ENCODE data around the gene DNAJB2. TPM values are rescaled to one million over a fixed set of nuclear protein-coding genes. Genes with fewer than 3 reads are reported as not detected.
A peak's percentile ranks its signal among the peaks of the same experiment; 100 is the strongest.

The DNAJB2 gene
- total and polyA plus RNA-seq, 2 of the 8 experiments (the other 6 are each of a cell fraction or from before 2014, with no cell fraction given), result 21.0 to 26.3 TPM

DNA sequence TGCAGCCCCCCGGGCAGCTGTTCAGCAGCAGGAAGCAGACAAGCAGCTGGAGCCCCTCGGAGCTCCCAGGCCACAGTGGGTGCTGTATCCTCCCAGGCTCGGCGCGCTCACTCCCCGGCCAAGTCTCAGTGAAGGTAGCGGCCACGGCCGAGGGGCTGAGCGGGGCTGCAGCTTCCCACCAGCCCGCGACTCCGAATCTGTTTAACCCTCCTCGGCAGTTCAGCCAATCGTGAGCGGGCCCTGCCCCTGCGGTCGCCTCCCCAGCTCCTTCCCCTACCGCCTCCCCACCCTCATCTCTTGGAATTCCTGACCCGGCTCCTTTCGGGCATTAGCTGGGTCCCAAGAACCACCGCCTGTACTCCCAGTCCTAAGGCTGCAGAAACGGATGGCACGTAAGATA, 53.4 kb downstream of the DNAJB2 start, which contains the start of gene RESP18:
RESP18 (minus strand) TSS at position 203 of the 400 bp plus-strand sequence.
- FAIRE-seq, result no peak
- POLR2A ChIA-PET (ENCODE audit: partially characterized antibody), result interaction anchor here (0.8 to 1.5 kb wide), 2 partner anchors 25 to 37 kb away, joined by 3 read pairs; no protein-coding TSS in a partner anchor

More for the DNA sequence above, 53.4 kb downstream of the DNAJB2 start, which contains the start of gene RESP18:
- Histone ChIP-seq H2BK15ac (ENCODE audit: low read length) (no peak within 1 kb of the TSS), H3K23ac (ENCODE audit: insufficient read length) (no peak within 1 kb of the TSS), H3K79me1 (ENCODE audit: low read depth, low read length) (no peaks in the 10 kb centered on the region), H2BK12ac (ENCODE audit: low read depth, low read length) (no peak within 1 kb of the TSS), H3K79me2 (ENCODE audit: control insufficient read depth in 1 of 2, insufficient read depth in 2 of 2, low read length in 2 of 2) (no peaks in the 10 kb centered on the region), H2BK5ac (ENCODE audit: low read depth, low read length) (no peak within 1 kb of the TSS), H4K5ac (ENCODE audit: insufficient read length, low read depth, low read length) (no peak within 1 kb of the TSS), H3K36me3 (ENCODE audit: control insufficient read depth in 2 of 4, insufficient read depth in 4 of 4, low read length in 3 of 4) (no peaks in the 10 kb centered on the region), H2AFZ (ENCODE audit: low read length) (no peak within 1 kb of the TSS), H3K23me2 (ENCODE audit: low read depth, low read length) (peaks cover 2% of the 10 kb centered on the region; the same call in 1 of the 2 replicates), H4K91ac (replicated peaks; ENCODE audit: insufficient read length, low read length) (no peak within 1 kb of the TSS), H3K18ac (ENCODE audit: extremely low read depth, low read length) (no peak within 1 kb of the TSS), H2BK120ac (replicated peaks; ENCODE audit: low read depth, low read length) (no peak within 1 kb of the TSS), H3K9ac (replicated peaks in 1 of 4; ENCODE audit: extremely low read depth in 1 of 4, low read depth in 3 of 4, low read length in 3 of 4) (no peak within 1 kb of the TSS), H3K4me1 (replicated peaks in 1 of 4; ENCODE audit: control insufficient read depth in 3 of 4, insufficient read depth in 4 of 4, low read length in 3 of 4) (peaks cover 0 to 3% (median 1%) of the 10 kb centered on the region in 4 experiments; a peak in 5 of 7 replicates), H3K27ac (ENCODE audit: low read depth, low read length) (no peak within 1 kb of the TSS), H3K4me3 (ENCODE audit: extremely low read depth in 1 of 4, insufficient read depth in 2 of 4, low read depth in 3 of 4, low read length in 4 of 4) (peak within 1 kb of the TSS in 1 of 4 experiments; percentile 38; a peak in 2 of 8 replicates), H3K4ac (replicated peaks; ENCODE audit: insufficient read length, low read depth, low read length) (no peak within 1 kb of the TSS), H3K56ac (replicated peaks; ENCODE audit: insufficient read length, low read depth, low read length) (no peak within 1 kb of the TSS), H4K8ac (ENCODE audit: extremely low read depth, insufficient read depth, low read length) (no peak within 1 kb of the TSS), H3K9me3 (ENCODE audit: insufficient read depth in 2 of 2, low read depth in 1 of 2, low read length in 1 of 2) (no peaks in the 10 kb centered on the region), H2BK20ac (ENCODE audit: low read length) (no peak within 1 kb of the TSS), H4K20me1 (replicated peaks in 1 of 2; ENCODE audit: control insufficient read depth in 1 of 2, insufficient read depth in 2 of 2, low read length in 2 of 2) (no peaks in the 10 kb centered on the region), H3K14ac (ENCODE audit: insufficient read length) (no peak within 1 kb of the TSS), H3K27me3 (replicated peaks in 1 of 4; ENCODE audit: control insufficient read depth in 3 of 4, extremely low read depth in 1 of 4, insufficient read depth in 3 of 4, low read length in 3 of 4) (peaks cover 11 to 37% (median 24%) of the 10 kb centered on the region in 4 experiments), H3K4me2 (ENCODE audit: insufficient read depth in 1 of 2, low read depth in 2 of 2, low read length in 2 of 2) (peak within 1 kb of the TSS; percentile 31 to 62), H2AK5ac (ENCODE audit: low read depth, low read length) (no peak within 1 kb of the TSS)
- TF ChIP-seq TEAD4 (IDR thresholded peaks at IDR 0.05; ENCODE audit: low read depth, low read length) (peak; percentile 56; the same call in 1 of the 2 replicates), EGR1 (IDR thresholded peaks at IDR 0.05; ENCODE audit: borderline replicate concordance, low read depth, low read length) (no peak), HDAC6 (IDR thresholded peaks at IDR 0.05; ENCODE audit: low read depth, low read length) (no peak)
- WGBS, 2 experiments (ENCODE audit: extremely low coverage in 1 of 2, insufficient coverage in 1 of 2, insufficient read length in 1 of 2, insufficient replicate concordance in 2 of 2, low coverage in 1 of 2, low lambda C conversion rate in 2 of 2, missing lambda C conversion rate in 1 of 2), result 36% methylated on average over 21 of the region's 24 CpGs; no CpG with 5 or more reads in 1 of the 2 experiments
- no peak for DNase-seq (ENCODE audit: low read depth in 1 of 2, low spot score in 2 of 2)
- CTCF ChIA-PET (ENCODE audit: partially characterized antibody), result interaction anchor here (0.6 to 8.2 kb wide), 6 partner anchors 10 to 64 kb away, joined by 3 to 91 read pairs (median 3); no protein-coding TSS in a partner anchor

Measured in H1 (cell line).